GM10266 (cell line): ENCODE results near the gene ST8SIA1.

Source experiments
- DNase-seq: peaks from one replicate; pipeline ENCODE4 v3.0.0; 2012; ENCODE audit errors: extremely low spot score
- CTCF ChIP-seq: IDR thresholded peaks from 2 replicates; pipeline ENCODE4 v1.5.1; 2012; ENCODE audit warnings: mild to moderate bottlenecking, low read depth; ENCODE audit not compliant: control insufficient read depth, insufficient read depth; ENCODE audit errors: missing control alignments

ST8SIA1 gene

GRCh38 chr12:22348208-22348607, 13.7 kb upstream of the ST8SIA1 start:
- DNase-seq: no peak
- no peak for TF ChIP-seq CTCF

GRCh38 chr12:22340143-22340542, 5.6 kb upstream of the ST8SIA1 start:
- DNase-seq: no peak

GRCh38 chr12:22339691-22340090, 5.2 kb upstream of the ST8SIA1 start:
- TF ChIP-seq CTCF: no peak
- DNase-seq: no peak

More at GRCh38 chr12:22340143-22340542, 5.6 kb upstream of the ST8SIA1 start:
- no peak for TF ChIP-seq CTCF

- TF ChIP-seq CTCF: no peak
- DNase-seq: no peak
Observed at GRCh38 chr12:22335794-22336166, 1.3 kb upstream of the ST8SIA1 start.

- no peak for DNase-seq
Observed at GRCh38 chr12:22333713-22334409, 646 bp downstream of the ST8SIA1 start.

GRCh38 chr12:22333186-22333712, 1.3 kb downstream of the ST8SIA1 start:
- no peak for TF ChIP-seq CTCF
- no peak for DNase-seq

More at GRCh38 chr12:22333713-22334409, 646 bp downstream of the ST8SIA1 start:
- TF ChIP-seq CTCF: no peak

GRCh38 chr12:22332202-22332601, 2.3 kb downstream of the ST8SIA1 start:
- no peak for TF ChIP-seq CTCF
- no peak for DNase-seq
